Neutrophil (primary cell): ENCODE data around the gene EXOC6B.

Source experiments
- H3K27ac ChIP-seq: fragments of 200-600 bp; sonication (generic); 2 replicates; pipeline ENCODE4 v1.5.1; 2016; ENCODE audit warnings: mild to moderate bottlenecking, moderate library complexity
- H3K27me3 ChIP-seq: fragments of 200-600 bp; sonication (generic); 2 replicates; pipeline ENCODE4 v1.6.0; 2016; ENCODE audit warnings: mild to moderate bottlenecking
- H3K36me3 ChIP-seq: fragments of 200-600 bp; sonication (generic); 2 replicates; pipeline ENCODE4 v1.5.1; 2017
- H3K4me1 ChIP-seq, 2 experiments: fragments of 200-600 bp in 1 of 2; sonication (generic) in 1 of 2; 1 replicate in 1 of 2; 2 replicates in 1 of 2; pipeline versions ENCODE4 v1.5.1 to v1.6.1; 2013 to 2016; ENCODE audit warnings: low read depth in 1 of 2, low read length in 1 of 2, mild to moderate bottlenecking in 1 of 2, moderate library complexity in 1 of 2; ENCODE audit not compliant: control insufficient read depth in 1 of 2, insufficient read depth in 1 of 2
- H3K4me3 ChIP-seq, 2 experiments: fragments of 200-600 bp in 1 of 2; sonication (generic) in 1 of 2; 1 replicate in 1 of 2; 2 replicates in 1 of 2; pipeline ENCODE4 v1.5.1; 2013 to 2016; ENCODE audit warnings: low read depth in 1 of 2, low read length in 1 of 2, mild to moderate bottlenecking in 1 of 2, moderate library complexity in 1 of 2
- H3K9me3 ChIP-seq: fragments of 200-600 bp; sonication (generic); 2 replicates; pipeline ENCODE4 v1.5.1; 2016
- TF ChIP-seq, protein P1 (sequence below): fragments of 200-600 bp; sonication (generic); IDR thresholded peaks from 2 replicates; pipeline ENCODE4 v1.5.1; 2016; ENCODE audit warnings: antibody characterized with exemption

Gene EXOC6B

DNA sequence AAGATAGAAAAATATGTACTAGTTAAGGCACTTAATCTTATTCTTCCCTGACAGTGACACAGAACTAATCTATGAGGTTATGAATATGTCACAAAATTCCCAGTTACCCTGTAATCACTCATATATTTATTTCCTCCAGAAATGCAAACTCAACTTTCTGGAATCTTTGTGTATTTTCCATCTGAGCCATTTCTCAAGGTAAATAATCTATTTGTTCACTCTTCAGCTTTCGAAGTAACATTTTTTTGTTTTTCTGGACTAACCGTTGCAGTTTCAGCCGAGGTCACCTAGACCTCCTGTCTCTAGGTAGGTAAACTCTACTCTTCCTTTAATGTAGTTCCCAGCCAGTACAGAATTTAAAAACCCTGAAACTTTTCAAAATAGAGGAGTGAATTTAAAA, 250.9 kb downstream of the EXOC6B start:
- Histone ChIP-seq H3K9me3 (no peaks in the 10 kb centered on the region), H3K4me1 (no peaks in the 10 kb centered on the region), H3K4me3 (no peak overlapping the region), H3K27ac (no peak overlapping the region), H3K27me3 (no peaks in the 10 kb centered on the region), H3K36me3 (no peaks in the 10 kb centered on the region)
- TF ChIP-seq, protein P1, sequence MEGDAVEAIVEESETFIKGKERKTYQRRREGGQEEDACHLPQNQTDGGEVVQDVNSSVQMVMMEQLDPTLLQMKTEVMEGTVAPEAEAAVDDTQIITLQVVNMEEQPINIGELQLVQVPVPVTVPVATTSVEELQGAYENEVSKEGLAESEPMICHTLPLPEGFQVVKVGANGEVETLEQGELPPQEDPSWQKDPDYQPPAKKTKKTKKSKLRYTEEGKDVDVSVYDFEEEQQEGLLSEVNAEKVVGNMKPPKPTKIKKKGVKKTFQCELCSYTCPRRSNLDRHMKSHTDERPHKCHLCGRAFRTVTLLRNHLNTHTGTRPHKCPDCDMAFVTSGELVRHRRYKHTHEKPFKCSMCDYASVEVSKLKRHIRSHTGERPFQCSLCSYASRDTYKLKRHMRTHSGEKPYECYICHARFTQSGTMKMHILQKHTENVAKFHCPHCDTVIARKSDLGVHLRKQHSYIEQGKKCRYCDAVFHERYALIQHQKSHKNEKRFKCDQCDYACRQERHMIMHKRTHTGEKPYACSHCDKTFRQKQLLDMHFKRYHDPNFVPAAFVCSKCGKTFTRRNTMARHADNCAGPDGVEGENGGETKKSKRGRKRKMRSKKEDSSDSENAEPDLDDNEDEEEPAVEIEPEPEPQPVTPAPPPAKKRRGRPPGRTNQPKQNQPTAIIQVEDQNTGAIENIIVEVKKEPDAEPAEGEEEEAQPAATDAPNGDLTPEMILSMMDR: no peak

DNA sequence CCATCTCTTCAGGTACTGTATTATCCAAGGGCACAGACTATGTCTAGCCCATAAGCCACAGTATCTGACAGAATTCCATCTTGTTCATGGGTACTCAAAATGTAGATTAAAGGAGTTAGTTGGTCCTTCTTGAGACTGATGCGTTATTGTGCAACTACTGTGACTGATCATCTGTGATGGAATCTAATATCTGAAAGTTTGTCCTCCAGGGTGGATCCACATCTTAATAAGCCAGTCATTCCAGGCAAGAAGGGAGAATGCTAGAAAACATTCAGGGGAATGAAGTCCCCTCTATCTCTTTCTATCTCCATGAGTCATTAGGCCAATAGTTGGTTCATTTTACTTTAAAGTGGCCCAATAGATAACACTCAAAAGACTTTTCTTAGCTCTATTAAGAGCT, 252.6 kb downstream of the EXOC6B start:
- H3K27me3 ChIP-seq: no peaks in the 10 kb centered on the region
- TF ChIP-seq, protein P1: no peak
- H3K9me3 ChIP-seq: no peaks in the 10 kb centered on the region
- no peaks in the 10 kb centered on the region for H3K4me1 ChIP-seq
- no peak overlapping the region for H3K4me3 ChIP-seq
- H3K36me3 ChIP-seq: no peaks in the 10 kb centered on the region
- no peak overlapping the region for H3K27ac ChIP-seq

DNA sequence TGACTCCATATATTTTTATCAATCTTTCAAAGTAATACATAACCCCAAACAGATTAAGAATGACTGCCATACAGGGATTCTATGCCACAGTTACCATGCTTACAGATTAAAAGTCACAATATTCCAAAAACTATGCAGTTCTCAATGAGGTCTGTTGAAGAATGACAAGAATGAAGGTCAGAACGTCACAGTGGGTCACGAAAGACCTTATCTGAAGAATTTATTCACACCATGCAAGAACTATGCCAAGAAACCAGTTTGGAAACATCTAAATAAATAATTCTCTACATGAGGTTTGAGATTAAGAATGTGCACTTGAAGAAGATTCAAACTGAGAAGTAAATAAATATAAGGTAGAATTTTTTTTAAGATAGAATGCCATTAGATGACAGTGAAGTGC, 253.3 kb downstream of the EXOC6B start:
- no peaks in the 10 kb centered on the region for H3K36me3 ChIP-seq
- H3K4me3 ChIP-seq: no peak overlapping the region
- H3K27me3 ChIP-seq: no peaks in the 10 kb centered on the region
- H3K9me3 ChIP-seq: no peaks in the 10 kb centered on the region
- H3K4me1 ChIP-seq: no peaks in the 10 kb centered on the region
- TF ChIP-seq, protein P1: no peak
- no peak overlapping the region for H3K27ac ChIP-seq

DNA sequence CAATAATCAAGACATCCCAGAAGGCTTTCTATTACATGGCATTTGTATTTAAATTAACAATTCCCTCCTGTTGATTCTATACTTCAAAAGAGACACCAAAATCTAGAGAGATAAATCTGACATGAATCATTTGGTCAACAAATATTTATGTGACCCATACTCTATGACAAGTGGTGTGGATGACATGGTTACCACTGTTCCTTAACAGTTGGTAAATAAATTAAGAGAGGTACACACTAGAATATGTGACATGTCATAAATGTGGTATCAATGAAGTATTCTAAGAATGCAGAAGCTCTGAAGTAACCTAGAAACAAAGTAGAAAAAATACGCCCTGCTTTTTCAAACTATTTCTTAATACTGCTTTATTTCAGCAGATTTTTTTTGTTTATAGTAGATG, 255.4 kb downstream of the EXOC6B start:
- Histone ChIP-seq H3K36me3 (no peaks in the 10 kb centered on the region), H3K27ac (no peak overlapping the region), H3K4me1 (no peaks in the 10 kb centered on the region), H3K27me3 (no peaks in the 10 kb centered on the region), H3K9me3 (no peaks in the 10 kb centered on the region), H3K4me3 (no peak overlapping the region)
- TF ChIP-seq, protein P1: no peak

DNA sequence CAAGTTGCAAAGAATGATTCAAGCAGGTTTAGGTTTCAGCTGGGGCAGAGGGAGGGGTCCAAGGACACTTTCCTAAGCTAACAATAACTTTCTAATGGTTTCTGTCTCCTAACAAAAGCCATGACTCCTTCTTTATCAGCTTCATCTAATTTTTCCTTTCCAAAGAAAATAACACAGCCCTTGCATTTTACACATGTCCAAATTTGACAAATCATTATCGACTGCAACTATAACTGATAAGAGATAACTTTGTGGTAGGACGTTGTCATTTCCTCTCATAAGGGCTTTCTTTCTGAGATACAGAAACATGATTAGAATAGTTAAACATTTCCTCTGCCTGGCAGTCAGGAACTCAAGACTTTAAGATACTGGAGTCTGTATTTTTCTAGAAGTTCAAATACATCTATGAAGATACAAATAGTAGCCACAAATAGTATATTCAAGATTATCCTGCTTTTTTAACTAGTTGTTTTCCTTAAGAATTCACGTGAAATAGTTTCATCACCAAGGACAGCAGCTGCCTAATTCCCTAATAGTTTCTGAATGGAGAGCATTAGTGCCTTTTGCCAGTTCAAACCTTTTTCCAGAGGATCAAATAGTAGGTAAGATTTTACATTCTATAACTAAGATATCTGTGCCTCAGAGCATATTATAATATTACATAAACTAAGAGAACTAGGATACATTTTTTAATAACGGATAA, 263.2 kb downstream of the EXOC6B start:
- H3K4me3 ChIP-seq: no peak overlapping the region

More for the DNA sequence above, 263.2 kb downstream of the EXOC6B start:
- no peaks in the 10 kb centered on the region for H3K4me1 ChIP-seq
- no peak overlapping the region for H3K27ac ChIP-seq
- TF ChIP-seq, protein P1: no peak
- H3K36me3 ChIP-seq: no peaks in the 10 kb centered on the region
- H3K27me3 ChIP-seq: no peaks in the 10 kb centered on the region
- no peaks in the 10 kb centered on the region for H3K9me3 ChIP-seq
